ENCODE measurements around the gene ARHGEF19.

DNA sequence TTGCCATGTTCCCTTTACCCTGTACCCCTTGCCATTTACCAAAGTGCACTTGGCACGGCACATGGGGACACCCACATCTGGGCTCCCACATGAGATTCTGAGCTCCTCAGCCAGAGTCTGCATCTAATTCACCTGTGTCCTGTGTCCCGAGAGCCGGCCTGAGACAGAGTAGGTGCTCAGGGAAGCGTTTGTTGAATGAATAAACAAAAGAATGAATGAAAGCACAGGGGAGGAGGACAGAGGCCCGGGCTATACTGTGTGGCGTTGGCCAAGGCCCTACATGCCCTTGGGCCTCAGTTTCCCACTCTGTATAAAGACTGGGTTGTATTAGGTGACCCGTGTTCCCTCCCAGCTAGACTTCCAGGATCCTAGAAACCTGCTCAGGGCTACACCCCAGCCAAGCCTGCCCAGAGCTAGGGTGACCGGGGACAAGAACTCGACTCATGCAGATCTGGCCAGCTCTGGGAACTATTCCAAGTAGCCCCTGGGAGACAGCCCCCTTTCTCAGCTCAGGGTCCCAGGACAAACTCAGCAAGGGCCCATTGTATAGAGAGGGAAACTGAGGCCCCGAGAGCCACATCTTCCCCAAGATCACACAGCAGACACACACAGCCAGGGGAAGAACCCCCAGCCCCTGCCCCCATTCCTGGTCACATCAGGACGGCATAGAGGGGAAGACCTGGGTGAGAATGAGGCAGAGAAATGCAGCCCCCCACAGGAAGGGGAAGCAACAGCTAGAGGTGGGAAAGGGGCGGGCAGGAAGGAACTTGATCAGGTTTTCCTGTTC, 62.6 kb downstream of the ARHGEF19 start:
- TF ChIP-seq, protein P1, sequence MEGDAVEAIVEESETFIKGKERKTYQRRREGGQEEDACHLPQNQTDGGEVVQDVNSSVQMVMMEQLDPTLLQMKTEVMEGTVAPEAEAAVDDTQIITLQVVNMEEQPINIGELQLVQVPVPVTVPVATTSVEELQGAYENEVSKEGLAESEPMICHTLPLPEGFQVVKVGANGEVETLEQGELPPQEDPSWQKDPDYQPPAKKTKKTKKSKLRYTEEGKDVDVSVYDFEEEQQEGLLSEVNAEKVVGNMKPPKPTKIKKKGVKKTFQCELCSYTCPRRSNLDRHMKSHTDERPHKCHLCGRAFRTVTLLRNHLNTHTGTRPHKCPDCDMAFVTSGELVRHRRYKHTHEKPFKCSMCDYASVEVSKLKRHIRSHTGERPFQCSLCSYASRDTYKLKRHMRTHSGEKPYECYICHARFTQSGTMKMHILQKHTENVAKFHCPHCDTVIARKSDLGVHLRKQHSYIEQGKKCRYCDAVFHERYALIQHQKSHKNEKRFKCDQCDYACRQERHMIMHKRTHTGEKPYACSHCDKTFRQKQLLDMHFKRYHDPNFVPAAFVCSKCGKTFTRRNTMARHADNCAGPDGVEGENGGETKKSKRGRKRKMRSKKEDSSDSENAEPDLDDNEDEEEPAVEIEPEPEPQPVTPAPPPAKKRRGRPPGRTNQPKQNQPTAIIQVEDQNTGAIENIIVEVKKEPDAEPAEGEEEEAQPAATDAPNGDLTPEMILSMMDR (IDR thresholded peaks at IDR 0.05) = no peak
- no peak for TF ChIP-seq POLR2A (IDR thresholded peaks at IDR 0.05)

Measured in thyroid gland (tissue), 4 donors.